Measurements from ENCODE around the gene AGXT2.

DNA sequence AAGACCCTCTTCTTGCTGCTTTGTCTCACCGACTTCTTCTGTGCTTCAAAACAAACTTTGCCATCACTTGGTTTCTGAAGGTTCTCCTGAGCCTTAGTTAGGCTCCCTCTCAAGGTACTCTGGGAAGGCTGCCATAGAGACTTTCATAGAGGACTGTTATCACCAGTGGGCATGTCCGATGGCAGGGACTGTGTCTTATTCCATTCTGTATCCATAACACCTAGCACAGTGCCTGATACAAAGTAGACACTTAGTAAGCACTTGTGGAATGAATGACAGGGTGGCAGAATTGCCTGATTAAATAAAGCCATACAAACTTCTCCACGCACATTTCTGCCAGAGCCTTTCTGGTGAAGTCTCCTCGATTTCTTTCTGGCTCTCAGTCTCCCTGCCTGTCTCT, 32.7 kb downstream of the AGXT2 start:
- TF ChIP-seq CTCF (IDR thresholded peaks at IDR 0.05; ENCODE audit: extremely low read depth in 1 of 2, insufficient read depth in 1 of 2, low read depth in 1 of 2, low read length in 2 of 2), result no peak
- TF ChIP-seq POLR2A (IDR thresholded peaks at IDR 0.05; ENCODE audit: low read depth, low read length), result no peak
- no peak for TF ChIP-seq GATA2 (IDR thresholded peaks at IDR 0.05; ENCODE audit: insufficient read depth, insufficient read length, low read depth, low read length)
- no peak for TF ChIP-seq POLR2AphosphoS5 (IDR thresholded peaks at IDR 0.05; ENCODE audit: insufficient read depth, low read depth, low read length)

Measured in endothelial cell of umbilical vein (primary cell).